Activated CD4-positive, alpha-beta T cell treated with anti-CD3 and anti-CD28 coated beads, Interleukin-2, amount 50 U/mL, for 4 hours (primary cell): ENCODE data around the gene KAT8.
A peak's percentile ranks its signal among the peaks of the same experiment; 100 is the strongest.
"Not testable (repeated sequence)": the region's sequence is repeated elsewhere in the genome, so short reads cannot be mapped to it uniquely, and the experiment has no call there.

Source experiments
- DNase-seq, 2 experiments: peaks; one replicate each; pipeline ENCODE4 v3.0.0-alpha.2; 2020

KAT8 gene

DNA sequence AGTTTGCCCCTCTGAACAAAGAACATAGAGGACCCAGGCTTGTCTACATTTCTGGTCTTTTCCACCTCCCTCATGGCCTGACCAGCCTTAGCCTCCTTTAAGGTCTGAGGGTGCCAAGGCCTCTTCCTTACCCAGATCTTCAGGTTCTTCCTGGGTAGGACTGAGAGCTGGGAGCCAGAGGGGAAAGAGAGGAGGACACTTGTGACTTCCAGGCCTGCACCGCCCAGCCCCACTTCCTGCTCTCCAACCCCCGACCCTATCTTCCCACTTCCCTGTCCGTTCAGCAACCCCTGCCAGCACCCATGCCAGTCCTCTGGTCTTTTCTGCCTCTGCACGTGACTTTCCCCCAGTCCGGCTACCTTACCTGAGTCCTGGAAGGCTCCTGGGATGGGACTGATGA is 31.9 kb downstream of the KAT8 start:
- no peak for DNase-seq

DNA sequence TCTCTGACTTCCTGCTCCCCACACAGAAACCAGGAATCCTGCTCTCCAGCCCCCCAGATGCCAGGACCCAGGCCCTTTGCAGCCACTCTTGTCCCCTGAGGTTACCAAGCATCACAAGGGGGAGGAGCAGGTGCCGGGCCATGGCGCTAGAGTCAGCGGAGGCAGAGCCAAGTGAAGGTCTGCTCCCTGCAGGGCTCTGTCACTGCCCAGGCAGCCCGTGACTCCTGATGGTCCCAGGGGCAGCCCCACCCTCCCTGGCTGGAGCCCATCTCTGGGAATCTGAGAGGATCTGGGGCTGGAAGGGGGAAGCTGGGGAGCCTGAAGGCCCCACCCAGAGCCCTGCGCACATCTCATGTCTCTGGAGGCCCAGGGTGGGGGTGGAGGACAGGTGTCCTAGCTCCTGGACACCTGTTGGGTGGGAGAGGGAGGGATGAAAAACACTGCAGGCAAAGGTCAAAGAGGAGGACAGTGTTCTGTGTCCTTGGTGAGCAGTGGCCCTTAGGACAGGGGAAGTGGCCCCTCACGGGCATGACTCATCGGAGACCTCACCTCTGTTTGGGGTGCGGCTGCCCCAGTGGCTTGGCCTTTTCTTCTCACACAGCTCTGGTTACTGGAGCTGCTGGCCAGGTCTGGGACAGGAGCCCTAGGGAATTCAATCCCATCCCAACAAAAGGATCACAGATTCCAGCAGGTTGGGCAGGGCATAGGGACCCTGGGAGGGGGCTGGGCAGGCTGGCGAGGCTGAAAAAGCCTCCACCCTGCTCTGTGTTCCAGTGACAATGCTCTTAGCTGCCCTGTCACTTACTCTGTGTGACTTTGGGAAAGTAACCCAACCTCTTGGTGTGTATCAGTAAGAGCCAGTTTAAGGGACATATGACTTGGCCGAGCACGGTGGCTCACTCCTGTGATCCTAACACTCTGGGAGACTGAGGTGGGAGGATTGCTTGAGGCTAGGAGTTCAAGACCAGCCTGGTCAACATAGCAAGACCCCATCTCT is 32.7 kb downstream of the KAT8 start, which contains the start of gene PRSS36:
Gene PRSS36 (minus strand): TSS at position 173 of the 997 bp plus-strand sequence. CDS start 31 bp downstream, at position 142.
- no peak for DNase-seq

DNA sequence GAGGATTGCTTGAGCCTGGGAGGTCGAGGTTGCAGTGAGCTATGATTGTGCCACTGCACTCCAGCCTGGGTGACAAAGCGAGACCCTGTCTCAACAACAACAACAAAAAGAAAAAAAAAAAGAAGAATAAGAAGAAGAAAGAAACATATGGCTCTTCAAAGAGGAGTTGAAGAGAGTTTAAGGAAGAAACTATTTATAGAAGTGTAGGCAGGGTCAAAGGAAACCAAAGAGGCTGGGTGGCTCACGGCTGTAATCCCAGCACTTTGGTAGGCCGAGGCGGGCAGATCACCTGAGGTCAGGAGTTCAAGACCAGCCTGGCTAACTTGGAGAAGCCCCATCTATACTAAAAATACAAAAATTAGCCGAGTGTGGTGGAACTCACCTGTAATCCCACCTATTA is 33.5 kb downstream of the KAT8 start:
- DNase-seq, result not testable (repeated sequence)

DNA sequence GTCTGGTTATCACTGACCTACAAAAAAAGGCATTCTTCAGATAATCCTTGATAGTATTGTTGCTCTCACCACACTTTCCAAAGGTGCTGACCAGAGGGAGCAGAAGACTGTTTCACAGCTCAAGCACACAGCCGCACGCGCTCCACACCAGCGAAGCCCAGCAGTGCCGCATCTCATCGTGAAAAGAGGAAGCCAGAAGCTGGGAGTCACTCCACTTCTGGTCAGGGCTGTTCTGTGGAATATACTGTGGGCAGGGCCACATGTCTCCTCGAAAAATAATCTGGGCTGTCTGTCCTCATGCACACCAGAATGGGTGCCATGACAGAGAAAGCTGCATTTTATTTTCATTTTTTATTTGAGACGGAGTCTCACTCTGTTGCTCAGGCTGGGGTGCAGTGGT is 39.7 kb downstream of the KAT8 start:
- DNase-seq, result no peak

DNA sequence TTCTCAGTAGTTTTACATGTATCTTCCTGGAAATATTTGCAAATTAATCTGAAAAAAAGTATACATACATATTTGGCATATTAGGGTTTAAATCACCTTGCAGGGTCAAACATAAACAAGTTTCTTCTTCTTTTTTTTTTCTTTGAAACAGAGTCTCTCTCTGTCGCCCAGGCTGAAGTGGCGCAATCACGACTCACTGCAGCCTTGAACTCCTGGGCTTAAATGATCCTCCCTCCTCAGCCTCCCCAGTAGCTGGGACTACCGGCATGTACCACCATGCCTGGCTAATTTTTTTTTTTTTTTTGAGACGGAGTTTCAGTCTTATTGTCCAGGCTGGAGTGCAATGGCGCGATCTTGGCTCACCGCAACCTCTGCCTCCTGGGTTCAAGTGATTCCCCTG is 49.9 kb downstream of the KAT8 start:
- no peak for DNase-seq

DNA sequence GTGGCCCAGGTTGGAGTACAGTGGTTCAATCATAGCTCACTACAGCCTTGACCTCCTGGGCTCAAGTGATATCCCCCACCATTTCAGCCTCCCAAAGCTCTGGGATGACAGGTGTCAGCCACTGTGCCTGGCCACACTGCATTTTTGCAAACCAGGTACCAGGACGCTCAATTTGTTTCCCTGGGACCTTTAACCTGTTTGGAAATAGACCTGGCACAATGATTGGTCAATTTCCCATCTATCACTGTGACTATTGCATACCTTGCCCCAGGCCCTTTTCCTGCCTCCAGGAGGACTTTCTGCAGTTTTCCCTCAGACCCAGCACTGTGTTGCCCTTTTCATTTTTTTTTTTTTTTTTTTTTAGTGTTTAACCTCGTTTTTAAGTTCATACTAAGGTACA is 51.4 kb downstream of the KAT8 start:
- DNase-seq, result no peak

DNA sequence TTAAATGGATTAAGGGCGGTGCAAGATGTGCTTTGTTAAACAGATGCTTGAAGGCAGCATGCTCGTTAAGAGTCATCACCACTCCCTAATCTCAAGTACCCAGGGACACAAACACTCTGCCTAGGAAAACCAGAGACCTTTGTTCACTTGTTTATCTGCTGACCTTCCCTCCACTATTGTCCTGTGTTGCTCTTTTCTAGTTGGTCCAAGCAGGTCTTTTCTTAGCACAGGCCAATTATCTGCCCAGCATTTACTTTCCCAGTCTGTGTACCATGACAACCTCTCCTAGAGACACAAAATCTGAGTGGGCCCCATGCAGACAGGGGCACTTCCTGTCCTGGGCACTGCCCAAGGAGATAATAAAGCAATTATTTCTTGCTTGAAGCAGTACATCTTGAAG is 52.6 kb downstream of the KAT8 start:
- not testable (repeated sequence) for DNase-seq

DNA sequence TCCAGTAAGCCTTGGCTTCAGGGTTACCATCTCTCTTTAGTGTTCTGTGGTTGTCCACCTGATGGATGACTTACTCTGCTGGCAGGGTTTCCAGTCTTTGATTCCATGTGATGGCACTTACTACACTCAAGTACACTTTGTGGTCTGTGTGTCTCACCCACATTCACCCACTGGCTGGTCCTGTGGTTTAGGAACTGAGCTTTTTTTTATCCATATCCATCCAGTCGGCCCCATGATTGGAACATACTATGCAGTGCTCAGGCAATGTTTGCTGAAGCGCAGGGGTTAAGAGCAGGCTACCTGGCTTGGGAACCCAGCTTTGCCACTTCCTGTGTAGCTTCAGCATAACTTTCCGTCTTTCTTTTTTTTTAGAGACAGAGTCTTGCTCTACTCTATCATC is 59.7 kb downstream of the KAT8 start:
- DNase-seq, result peak in 1 of 2 experiments; percentile 18

DNA sequence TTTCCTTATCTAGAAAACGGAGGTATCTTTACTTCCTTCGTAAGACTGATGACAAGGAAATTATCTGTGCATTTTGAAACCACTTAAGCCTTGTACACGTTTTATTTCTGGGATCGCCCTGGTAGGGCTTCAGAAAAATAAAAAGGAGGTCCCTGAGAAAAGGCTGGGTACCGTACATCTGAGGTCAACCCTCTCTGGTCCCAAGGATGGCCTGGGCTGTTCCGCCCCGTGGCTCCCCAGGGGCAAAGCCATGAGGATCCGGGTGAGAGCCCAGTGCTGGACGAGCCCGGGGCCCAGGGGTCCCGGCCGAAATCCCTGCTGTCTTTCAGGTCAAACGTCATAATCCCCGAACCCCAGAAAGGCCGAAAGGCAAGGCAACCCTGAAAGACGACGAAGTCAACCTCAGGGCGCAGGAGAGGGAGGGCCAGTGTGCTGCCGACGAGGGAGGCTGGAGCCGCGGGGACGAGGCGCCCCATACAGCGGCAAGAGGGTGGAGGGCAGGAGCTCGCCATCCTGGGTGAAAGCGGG is 61.8 kb downstream of the KAT8 start:
- DNase-seq, result no peak

DNA sequence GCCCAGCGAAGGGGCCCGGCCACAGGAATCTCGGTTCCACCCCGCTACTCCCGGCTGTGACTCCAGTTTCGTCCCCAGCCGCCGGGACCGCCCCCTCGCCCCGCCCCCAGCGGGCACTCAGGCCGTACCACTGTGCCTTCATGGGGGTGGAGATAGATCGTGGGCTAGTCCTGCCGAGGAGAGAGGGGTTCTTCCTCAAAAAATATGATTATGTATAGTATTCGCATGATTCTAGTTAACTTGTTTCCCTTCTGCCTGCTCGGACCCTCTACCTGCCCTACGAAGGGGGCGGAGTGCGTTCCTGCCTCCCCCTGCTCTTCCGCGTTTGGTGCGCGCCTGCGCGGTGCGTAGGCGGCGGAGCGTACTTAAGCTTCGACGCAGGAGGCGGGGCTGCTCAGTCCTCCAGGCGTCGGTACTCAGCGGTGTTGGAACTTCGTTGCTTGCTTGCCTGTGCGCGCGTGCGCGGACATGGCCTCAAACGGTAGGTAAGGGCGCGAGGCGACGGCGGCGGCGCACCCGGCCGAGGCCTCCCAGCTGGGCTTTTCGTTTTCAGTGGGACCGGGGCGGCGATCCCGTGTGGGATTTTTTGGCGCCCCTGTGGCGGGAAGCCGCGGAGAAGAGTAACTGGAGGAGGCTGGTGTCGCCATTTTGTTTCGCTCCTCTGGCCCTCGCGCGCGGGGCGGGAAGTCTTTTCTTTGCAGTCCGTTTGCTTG is 62.4 kb downstream of the KAT8 start, which contains the start of gene FUS:
Gene FUS (plus strand): TSS at position 393 of the 713 bp plus-strand sequence. CDS start 76 bp downstream, at position 469.
- peak; percentile 85 to 86 for DNase-seq
